ENCODE results near the gene NRSN2. TPM values are rescaled to one million over a fixed set of nuclear protein-coding genes. Genes with fewer than 3 reads are reported as not detected.

Gene NRSN2
- total and polyA plus RNA-seq, 2 donors (not counting 1 experiment from before 2014, with no cell fraction given): 5.0 to 8.6 TPM

DNA sequence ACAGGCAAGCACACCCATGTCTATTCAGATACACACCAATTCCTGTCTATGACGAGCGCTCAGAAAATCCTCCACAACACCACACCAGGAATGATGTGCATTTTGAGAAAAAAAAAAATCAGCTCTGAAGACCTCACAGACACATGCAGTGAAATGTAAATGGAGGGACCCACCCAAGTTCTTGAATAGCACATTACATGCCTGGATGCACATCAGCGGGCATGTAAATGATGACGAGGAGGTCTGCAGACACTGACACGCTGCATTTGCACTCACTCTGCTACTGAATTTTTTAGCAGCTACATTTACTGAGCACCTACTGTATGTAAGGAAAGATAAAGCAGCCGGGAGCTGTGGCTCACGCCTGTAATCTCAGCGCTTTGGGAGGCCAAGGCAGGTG, 14.7 kb downstream of the NRSN2 start:
- H3K4me3 Mint-ChIP-seq: peak overlapping the region; percentile 72
- H3K4me1 ChIP-seq (ENCODE audit: control insufficient read depth in 2 of 2, insufficient read depth in 2 of 2, low read length in 2 of 2): peaks cover 17 to 26% of the 10 kb centered on the region in 2 donors
- TF ChIP-seq, protein P1, sequence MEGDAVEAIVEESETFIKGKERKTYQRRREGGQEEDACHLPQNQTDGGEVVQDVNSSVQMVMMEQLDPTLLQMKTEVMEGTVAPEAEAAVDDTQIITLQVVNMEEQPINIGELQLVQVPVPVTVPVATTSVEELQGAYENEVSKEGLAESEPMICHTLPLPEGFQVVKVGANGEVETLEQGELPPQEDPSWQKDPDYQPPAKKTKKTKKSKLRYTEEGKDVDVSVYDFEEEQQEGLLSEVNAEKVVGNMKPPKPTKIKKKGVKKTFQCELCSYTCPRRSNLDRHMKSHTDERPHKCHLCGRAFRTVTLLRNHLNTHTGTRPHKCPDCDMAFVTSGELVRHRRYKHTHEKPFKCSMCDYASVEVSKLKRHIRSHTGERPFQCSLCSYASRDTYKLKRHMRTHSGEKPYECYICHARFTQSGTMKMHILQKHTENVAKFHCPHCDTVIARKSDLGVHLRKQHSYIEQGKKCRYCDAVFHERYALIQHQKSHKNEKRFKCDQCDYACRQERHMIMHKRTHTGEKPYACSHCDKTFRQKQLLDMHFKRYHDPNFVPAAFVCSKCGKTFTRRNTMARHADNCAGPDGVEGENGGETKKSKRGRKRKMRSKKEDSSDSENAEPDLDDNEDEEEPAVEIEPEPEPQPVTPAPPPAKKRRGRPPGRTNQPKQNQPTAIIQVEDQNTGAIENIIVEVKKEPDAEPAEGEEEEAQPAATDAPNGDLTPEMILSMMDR (IDR thresholded peaks at IDR 0.05): no peak
- TF ChIP-seq EZH2 (IDR thresholded peaks at IDR 0.05; ENCODE audit: borderline replicate concordance, insufficient read depth, low read depth, low read length, poor library complexity, severe bottlenecking): no peak
- peaks cover 30% of the 10 kb centered on the region for H3K4me1 Mint-ChIP-seq
- peak; percentile 77 for ATAC-seq (ENCODE audit: low read depth)
- WGBS (ENCODE audit: insufficient coverage): 21% methylated on average over 3 of the region's 8 CpGs
- no peaks in the 10 kb centered on the region for H3K27me3 ChIP-seq (replicated peaks in 1 of 4; ENCODE audit: control extremely low read depth in 1 of 4, control insufficient read depth in 3 of 4, insufficient read depth in 4 of 4, low read length in 3 of 4)
- H2AFZ ChIP-seq (ENCODE audit: insufficient read depth, low read depth, low read length, poor library complexity, severe bottlenecking): no peak overlapping the region
- no peaks in the 10 kb centered on the region for H3K9me3 ChIP-seq (ENCODE audit: control extremely low read depth in 1 of 3, control insufficient read depth in 2 of 3, insufficient read depth in 1 of 3, low read length in 2 of 3)
- H3K9ac ChIP-seq (ENCODE audit: low read length): peak overlapping the region; percentile 12
- H3K27me3 Mint-ChIP-seq: no peaks in the 10 kb centered on the region
- no peak overlapping the region for H3K27ac Mint-ChIP-seq
- H3K4me3 ChIP-seq (ENCODE audit: control extremely low read depth in 1 of 5, extremely low read depth in 1 of 5, insufficient read depth in 1 of 5, low read depth in 2 of 5, low read length in 4 of 5): peak overlapping the region in 1 of 5 experiments; percentile 26
- no peaks in the 10 kb centered on the region for H3K9me3 Mint-ChIP-seq (ENCODE audit: insufficient read depth)
- ChIA-PET CTCF (interaction anchor here (0.9 to 3.0 kb wide), 3 partner anchors 10 to 116 kb away, joined by 3 to 24 read pairs (median 5); no protein-coding TSS in a partner anchor), POLR2A (interaction anchor here (1.0 to 1.5 kb wide), 2 partner anchors 19 to 37 kb away, joined by 4 to 5 read pairs; partner anchors contain the start of gene TRIB3)
- peak overlapping the region; percentile 43 for H3K4me2 ChIP-seq (replicated peaks; ENCODE audit: low read depth, low read length, poor library complexity, severe bottlenecking)
- H3K27ac ChIP-seq (ENCODE audit: low read length in 2 of 2): no peak overlapping the region
- H3K36me3 ChIP-seq (replicated peaks in 1 of 2; ENCODE audit: control extremely low read depth in 1 of 2, control insufficient read depth in 1 of 2, extremely low read depth in 1 of 2, insufficient read depth in 2 of 2, low read length in 1 of 2): no peaks in the 10 kb centered on the region
- intact Hi-C loops (cut with micrococcal nuclease): no loop called here
- H4K20me1 ChIP-seq (ENCODE audit: control insufficient read depth, insufficient read depth, low read length, poor library complexity, severe bottlenecking): no peaks in the 10 kb centered on the region
- no peaks in the 10 kb centered on the region for H3K79me2 ChIP-seq (ENCODE audit: control insufficient read depth, insufficient read depth, low read length)
- peak; percentile 55 for DNase-seq
